ACC112 (cell line): ENCODE data around the gene RAD51B.
"Not testable (repeated sequence)": the region's sequence is repeated elsewhere in the genome, so short reads cannot be mapped to it uniquely, and the experiment has no call there.

Experiments
- H2AFZ ChIP-seq: fragments of 200-600 bp; sonication (generic); one replicate; pipeline ENCODE4 v1.6.0; 2017; ENCODE audit warnings: antibody characterized with exemption, low read length; ENCODE audit not compliant: unreplicated experiment
- H3K27ac ChIP-seq: fragments of 200-600 bp; sonication (generic); 2 replicates; pipeline ENCODE4 v1.5.1; 2014; ENCODE audit warnings: low read depth, mild to moderate bottlenecking, antibody characterized with exemption, low read length, moderate library complexity
- H3K27me3 ChIP-seq: fragments of 200-600 bp; sonication (generic); 2 replicates; pipeline ENCODE4 v1.6.1; 2014; ENCODE audit warnings: mild to moderate bottlenecking, antibody characterized with exemption, low read length, moderate library complexity, mixed read lengths; ENCODE audit not compliant: insufficient read depth
- H3K36me3 ChIP-seq: fragments of 200-600 bp; sonication (generic); 2 replicates; pipeline ENCODE4 v1.6.1; 2016; ENCODE audit warnings: mild to moderate bottlenecking, antibody characterized with exemption, low read length, moderate library complexity, mixed read lengths; ENCODE audit not compliant: insufficient read depth
- H3K4me1 ChIP-seq: fragments of 200-600 bp; sonication (generic); one replicate; pipeline ENCODE4 v1.6.1; 2016; ENCODE audit warnings: low read length, mixed read lengths; ENCODE audit not compliant: insufficient read depth, unreplicated experiment, control insufficient read depth
- H3K4me3 ChIP-seq: fragments of 200-600 bp; sonication (generic); 2 replicates; pipeline ENCODE4 v1.5.1; 2014; ENCODE audit warnings: mild to moderate bottlenecking, low read depth, low read length
- H3K79me2 ChIP-seq: fragments of 200-600 bp; sonication (generic); one replicate; pipeline ENCODE4 v1.6.0; 2016; ENCODE audit warnings: low read length; ENCODE audit not compliant: control insufficient read depth, unreplicated experiment, insufficient read depth

Gene RAD51B

GRCh38 chr14:68249661-68250451, 430.3 kb downstream of the RAD51B start:
- Histone ChIP-seq H3K4me3 (peak overlapping the region; percentile 18; the same call in 1 of the 2 replicates), H2AFZ (no peak overlapping the region), H3K27me3 (no peaks in the 10 kb centered on the region), H3K79me2 (no peaks in the 10 kb centered on the region), H3K27ac (peak overlapping the region; percentile 81), H3K4me1 (peaks cover 71% of the 10 kb centered on the region), H3K36me3 (no peaks in the 10 kb centered on the region)

DNA sequence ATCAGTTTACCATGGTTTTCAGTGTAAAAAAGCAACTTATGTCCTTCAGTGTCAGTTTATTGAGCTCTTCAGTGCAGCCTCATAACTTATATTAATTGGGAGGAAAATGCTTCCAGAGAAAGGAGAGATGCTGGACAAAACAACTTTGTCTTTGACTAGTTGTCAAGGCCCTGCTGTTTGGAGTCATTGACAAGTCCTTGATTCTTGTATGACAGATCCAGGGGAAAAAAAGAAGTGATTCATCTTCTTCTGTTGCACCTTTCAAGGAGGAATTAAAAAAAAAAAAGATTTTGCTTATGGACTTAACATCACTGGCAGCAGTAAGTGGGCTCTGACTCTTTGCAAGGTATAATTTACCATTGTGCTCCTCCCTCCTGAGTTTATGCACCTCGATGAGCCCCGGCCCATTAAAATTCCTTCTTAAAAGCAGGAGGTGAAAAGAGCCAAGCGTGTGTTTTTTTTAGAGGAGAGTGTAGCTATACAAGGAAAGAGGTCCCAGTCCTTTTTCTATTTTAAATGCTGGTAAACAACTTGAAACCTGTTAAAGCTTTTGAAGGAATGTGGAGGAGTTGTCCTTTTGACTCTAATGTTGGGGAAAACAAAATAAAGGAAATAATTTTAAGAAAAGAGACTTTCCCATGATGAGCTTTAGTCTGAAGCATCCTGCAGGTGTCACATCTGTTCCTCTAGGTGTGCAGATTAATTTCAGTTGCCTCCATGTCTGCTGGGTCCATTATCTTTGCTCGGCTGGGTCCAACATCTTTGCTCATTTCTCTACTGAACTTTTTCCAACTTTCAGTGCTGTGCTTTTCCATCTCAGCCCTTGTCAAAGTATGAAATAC, 431.6 kb downstream of the RAD51B start:
- Histone ChIP-seq H3K36me3 (no peaks in the 10 kb centered on the region), H3K27ac (peak overlapping the region; percentile 81), H3K79me2 (no peaks in the 10 kb centered on the region), H3K27me3 (no peaks in the 10 kb centered on the region), H2AFZ (no peak overlapping the region), H3K4me3 (0 out of 2 replicates have a peak overlapping the region, but pooled peaks have one; percentile 18), H3K4me1 (peaks cover 72% of the 10 kb centered on the region)

DNA sequence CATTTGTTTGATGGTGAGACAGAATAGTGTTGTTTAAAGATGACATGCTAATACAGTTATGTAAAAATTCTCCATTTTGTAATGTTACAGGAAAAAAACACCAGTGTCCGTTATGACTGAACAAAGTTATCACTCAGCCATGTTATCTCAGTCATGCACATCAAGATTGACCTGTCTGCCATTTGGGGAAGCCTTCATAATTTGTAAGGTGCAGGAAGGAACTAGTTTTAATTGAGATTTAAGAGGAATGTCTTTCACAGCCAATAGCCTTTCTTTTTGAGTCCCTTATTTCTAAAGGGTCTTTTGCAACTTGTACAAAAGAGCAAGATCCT, 432.2 kb downstream of the RAD51B start:
- no peak overlapping the region for H2AFZ ChIP-seq
- no peak overlapping the region for H3K27ac ChIP-seq
- no peaks in the 10 kb centered on the region for H3K27me3 ChIP-seq
- no peak overlapping the region for H3K4me3 ChIP-seq
- no peaks in the 10 kb centered on the region for H3K36me3 ChIP-seq
- H3K4me1 ChIP-seq, result peaks cover 68% of the 10 kb centered on the region
- H3K79me2 ChIP-seq, result no peaks in the 10 kb centered on the region

DNA sequence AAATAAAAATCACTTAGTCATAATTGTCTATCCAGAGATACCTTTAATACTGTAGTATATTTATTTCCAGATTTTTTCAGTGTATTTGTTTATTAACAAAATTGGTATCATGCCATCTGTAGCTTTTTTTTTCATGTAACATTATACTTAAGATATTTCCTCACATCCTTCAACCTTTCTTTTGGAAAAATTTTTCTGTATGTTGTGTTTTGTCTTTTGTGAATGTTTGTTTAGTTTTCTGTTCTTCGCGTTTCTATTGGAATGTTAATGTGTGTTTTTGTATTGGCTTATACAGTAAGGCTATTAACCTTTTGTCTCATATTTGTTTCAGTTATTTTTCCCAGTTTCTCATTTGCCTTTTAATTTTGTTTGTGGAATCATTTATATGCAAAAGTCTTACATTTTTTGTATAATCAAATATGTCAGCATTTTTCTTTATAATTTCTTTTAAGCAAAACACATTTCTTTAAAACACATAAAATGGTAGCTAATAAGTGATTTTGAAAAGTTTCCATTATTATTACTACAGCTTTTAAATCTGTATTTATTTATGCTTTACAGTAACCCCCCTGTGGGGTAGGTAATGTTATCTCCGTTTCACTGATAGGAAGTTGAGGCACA, 433.7 kb downstream of the RAD51B start:
- H3K27me3 ChIP-seq, result no peaks in the 10 kb centered on the region
- no peaks in the 10 kb centered on the region for H3K36me3 ChIP-seq
- H2AFZ ChIP-seq, result no peak overlapping the region
- no peak overlapping the region for H3K4me3 ChIP-seq
- H3K4me1 ChIP-seq, result peaks cover 56% of the 10 kb centered on the region
- no peaks in the 10 kb centered on the region for H3K79me2 ChIP-seq
- H3K27ac ChIP-seq, result no peak overlapping the region

GRCh38 chr14:68253878-68254528, 434.4 kb downstream of the RAD51B start:
- Histone ChIP-seq H3K36me3 (no peaks in the 10 kb centered on the region), H3K79me2 (no peaks in the 10 kb centered on the region), H3K27me3 (no peaks in the 10 kb centered on the region), H3K27ac (no peak overlapping the region), H2AFZ (no peak overlapping the region), H3K4me3 (no peak overlapping the region), H3K4me1 (peaks cover 51% of the 10 kb centered on the region)

DNA sequence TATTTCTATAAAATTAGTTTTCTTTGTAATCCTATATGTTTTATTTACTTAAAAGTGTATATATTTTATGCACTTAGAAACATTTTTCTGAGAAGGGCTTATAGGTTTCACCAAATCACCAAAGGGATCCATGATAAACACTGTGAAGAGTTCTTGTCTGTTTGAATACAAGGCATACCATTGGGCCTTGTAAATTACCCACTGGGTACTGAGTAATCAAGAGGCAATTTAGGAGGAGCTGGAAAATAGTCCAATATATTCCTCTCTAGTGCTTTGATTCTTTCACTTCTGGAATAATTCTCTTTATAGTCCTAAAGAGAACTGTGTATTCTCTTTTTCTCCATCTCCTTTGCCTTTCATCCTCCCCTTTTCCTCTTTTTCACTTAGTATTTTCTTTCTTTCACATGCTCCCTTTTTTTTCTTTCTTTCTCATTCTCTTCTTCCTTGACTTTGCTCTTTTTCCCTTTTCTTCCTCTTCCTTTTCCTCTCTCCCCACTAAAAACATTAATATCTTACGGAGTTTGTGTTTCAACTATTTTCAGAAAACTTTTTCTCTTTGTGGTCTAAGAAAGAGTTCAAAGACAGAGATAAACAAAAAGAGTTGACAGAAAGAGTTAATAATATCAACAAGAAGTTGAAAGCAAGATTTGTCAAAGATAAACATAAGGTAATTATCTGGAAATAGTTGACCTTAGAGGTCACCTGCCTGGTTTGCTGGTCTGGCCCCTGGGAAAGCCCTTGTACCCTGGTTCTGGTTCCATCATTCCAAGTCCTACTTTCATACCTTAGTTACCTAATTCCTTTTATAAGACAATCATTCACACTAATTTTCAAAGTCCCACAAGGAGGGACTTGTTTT, 435.3 kb downstream of the RAD51B start:
- Histone ChIP-seq H3K36me3 (no peaks in the 10 kb centered on the region), H3K4me1 (peaks cover 42% of the 10 kb centered on the region), H3K27me3 (no peaks in the 10 kb centered on the region), H3K27ac (no peak overlapping the region), H2AFZ (no peak overlapping the region), H3K79me2 (no peaks in the 10 kb centered on the region), H3K4me3 (no peak overlapping the region)

DNA sequence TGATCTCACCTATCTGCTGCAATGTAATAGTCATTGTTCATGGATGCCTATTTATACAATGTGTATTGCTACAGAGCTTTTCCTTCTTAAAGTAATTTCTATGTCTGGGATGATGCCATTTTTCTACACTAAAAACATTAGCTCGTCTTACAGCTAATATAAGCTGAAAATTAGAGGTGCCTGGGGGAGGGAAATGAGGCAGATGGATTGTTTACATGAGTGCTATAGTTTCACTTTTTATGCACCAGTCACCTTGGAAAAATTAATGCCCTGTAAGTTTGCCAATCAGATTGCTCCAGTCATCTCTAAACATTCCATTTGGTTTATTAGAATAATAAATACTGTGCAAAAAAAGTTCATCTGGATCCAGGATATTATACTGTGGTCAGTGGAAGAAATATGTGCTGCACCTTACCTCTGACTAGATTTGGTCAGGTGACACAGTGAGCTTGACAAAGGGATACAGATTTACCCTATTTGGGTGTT, 436.2 kb downstream of the RAD51B start:
- Histone ChIP-seq H3K4me3 (no peak overlapping the region), H2AFZ (no peak overlapping the region), H3K79me2 (no peaks in the 10 kb centered on the region), H3K36me3 (no peaks in the 10 kb centered on the region), H3K27me3 (no peaks in the 10 kb centered on the region), H3K27ac (no peak overlapping the region), H3K4me1 (peaks cover 34% of the 10 kb centered on the region)

- peaks cover 23% of the 10 kb centered on the region for H3K4me1 ChIP-seq
- no peak overlapping the region for H3K4me3 ChIP-seq
These were observed 438.4 kb downstream of the RAD51B start for GRCh38 chr14:68257969-68258368.

DNA sequence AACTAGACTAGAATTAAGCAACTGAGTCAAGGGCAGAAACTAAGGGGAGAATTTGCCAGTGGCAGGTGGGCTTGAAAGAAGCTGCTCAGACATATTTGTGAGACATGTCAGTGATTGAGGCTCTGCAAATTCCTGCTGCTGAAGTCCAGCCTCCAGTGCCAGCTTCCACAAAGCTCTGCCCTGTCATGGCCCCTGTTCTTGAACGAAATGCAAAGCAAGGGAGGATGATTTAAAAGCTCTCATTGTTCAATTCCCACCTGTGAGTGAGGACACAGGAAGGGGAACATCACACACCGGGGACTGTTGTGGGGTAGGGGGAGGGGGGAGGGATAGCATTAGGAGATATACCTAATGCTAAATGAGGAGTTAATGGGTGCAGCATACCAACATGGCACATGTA, 439.4 kb downstream of the RAD51B start:
- not testable (repeated sequence) for H3K27ac ChIP-seq, H3K27me3 ChIP-seq, H3K4me3 ChIP-seq, H3K79me2 ChIP-seq, H3K36me3 ChIP-seq, H2AFZ ChIP-seq
- peaks cover 17% of the 10 kb centered on the region for H3K4me1 ChIP-seq

More at GRCh38 chr14:68257969-68258368, 438.4 kb downstream of the RAD51B start:
- no peak overlapping the region for H2AFZ ChIP-seq
- H3K27me3 ChIP-seq, result no peaks in the 10 kb centered on the region
- no peaks in the 10 kb centered on the region for H3K79me2 ChIP-seq
- H3K36me3 ChIP-seq, result no peaks in the 10 kb centered on the region
- no peak overlapping the region for H3K27ac ChIP-seq
